Body of pancreas (tissue), 4 donors: ENCODE measurements around the gene USP9X.

Source experiments
- CTCF ChIP-seq, 7 experiments: fragments of 450-650 bp in 4 of 7; fragments of 200-600 bp in 3 of 7; sonication (generic) in 3 of 7; IDR thresholded peaks; one replicate each; pipeline ENCODE4 v1.5.1; 2016 to 2019; ENCODE audit warnings: antibody characterized with exemption in 7 of 7
- POLR2A ChIP-seq, 3 donors: fragments of 450-650 bp; IDR thresholded peaks; one replicate each; pipeline ENCODE4 v1.6.1; 2016; ENCODE audit warnings: antibody characterized with exemption in 3 of 3, mild to moderate bottlenecking in 2 of 3

- TF ChIP-seq CTCF (IDR thresholded peaks at IDR 0.05), result no peak
- no peak for TF ChIP-seq POLR2A (IDR thresholded peaks at IDR 0.05)
Observed at GRCh38 chrX:41108007-41108406, 22.8 kb downstream of the USP9X start.
